ENCODE results near the gene ZNF557.

ZNF557 gene

GRCh38 chr19:7132054-7132453 lies 62.6 kb downstream of the ZNF557 start:
- POLR2A ChIA-PET (ENCODE audit: low non-redundant PET): no interaction called here
- DNase-seq (ENCODE audit: low spot score): no peak
- TF ChIP-seq CTCF (conservative IDR thresholded peaks at IDR 0.05; ENCODE audit: low read depth): no peak
- CTCF ChIA-PET: no interaction called here
- H3K27ac ChIP-seq: no peak overlapping the region

- ChIA-PET POLR2A (ENCODE audit: low non-redundant PET) (no interaction called here), CTCF (no interaction called here)
- DNase-seq (ENCODE audit: low spot score): no peak
- H3K27ac ChIP-seq: no peak overlapping the region
- no peak for TF ChIP-seq CTCF (conservative IDR thresholded peaks at IDR 0.05; ENCODE audit: low read depth)
Observed at GRCh38 chr19:7137120-7137519, 67.6 kb downstream of the ZNF557 start.

All from RWPE1 (cell line).